ENCODE results near the gene OSBPL10.

OSBPL10 gene

GRCh38 chr3:31831591-31831990 is 149.5 kb downstream of the OSBPL10 start:
- no peak for DNase-seq (ENCODE audit: extremely low spot score)
- POLR2A ChIA-PET = no interaction called here
- no peak for TF ChIP-seq BHLHE40 (IDR thresholded peaks at IDR 0.05; ENCODE audit: borderline replicate concordance)
- no peak for TF ChIP-seq FOXM1 (IDR thresholded peaks at IDR 0.05; ENCODE audit: borderline replicate concordance)
- no peak for TF ChIP-seq SP1 (IDR thresholded peaks at IDR 0.05)
- no peak for TF ChIP-seq HDGF (IDR thresholded peaks at IDR 0.05; ENCODE audit: borderline replicate concordance)
- TF ChIP-seq ARNT (IDR thresholded peaks at IDR 0.05) = no peak
- TF ChIP-seq TARDBP (IDR thresholded peaks at IDR 0.05) = no peak
- TF ChIP-seq ZNF384 (IDR thresholded peaks at IDR 0.05) = no peak
- no peak for TF ChIP-seq L3MBTL2 (conservative IDR thresholded peaks at IDR 0.05)
- no peak for TF ChIP-seq PKNOX1 (IDR thresholded peaks at IDR 0.05)
- no peak for TF ChIP-seq NFRKB (IDR thresholded peaks at IDR 0.05)
- no peak for TF ChIP-seq LEF1 (IDR thresholded peaks at IDR 0.05; ENCODE audit: borderline replicate concordance)
- TF ChIP-seq ELF4 (IDR thresholded peaks at IDR 0.05) = no peak
- no peak for TF ChIP-seq FOXK2 (IDR thresholded peaks at IDR 0.05)
- CTCF ChIA-PET = no interaction called here

- no peak for DNase-seq (ENCODE audit: extremely low spot score)
- ChIA-PET POLR2A (no interaction called here), CTCF (no interaction called here)
- TF ChIP-seq TARDBP (IDR thresholded peaks at IDR 0.05) = no peak
- no peak for TF ChIP-seq LEF1 (IDR thresholded peaks at IDR 0.05; ENCODE audit: borderline replicate concordance)
Observed at GRCh38 chr3:31829826-31830426, 151.1 kb downstream of the OSBPL10 start.

- POLR2A ChIA-PET = no interaction called here
- no peak for TF ChIP-seq FOXM1 (IDR thresholded peaks at IDR 0.05; ENCODE audit: borderline replicate concordance)
- no peak for TF ChIP-seq L3MBTL2 (conservative IDR thresholded peaks at IDR 0.05)
- TF ChIP-seq LEF1 (IDR thresholded peaks at IDR 0.05; ENCODE audit: borderline replicate concordance) = no peak
- TF ChIP-seq ELF4 (IDR thresholded peaks at IDR 0.05) = no peak
- no peak for TF ChIP-seq FOXA1 (IDR thresholded peaks at IDR 0.05)
- TF ChIP-seq TARDBP (IDR thresholded peaks at IDR 0.05) = no peak
- TF ChIP-seq SUZ12 (IDR thresholded peaks at IDR 0.05) = no peak
- TF ChIP-seq CTBP1 (IDR thresholded peaks at IDR 0.05; ENCODE audit: borderline replicate concordance) = no peak
- TF ChIP-seq ZNF384 (IDR thresholded peaks at IDR 0.05) = no peak
- TF ChIP-seq NFRKB (IDR thresholded peaks at IDR 0.05) = no peak
- no peak for TF ChIP-seq FOXK2 (IDR thresholded peaks at IDR 0.05)
- TF ChIP-seq PKNOX1 (IDR thresholded peaks at IDR 0.05) = no peak
- TF ChIP-seq BHLHE40 (IDR thresholded peaks at IDR 0.05; ENCODE audit: borderline replicate concordance) = no peak
- no peak for DNase-seq (ENCODE audit: extremely low spot score)
Observed at GRCh38 chr3:31829010-31829409, 152.1 kb downstream of the OSBPL10 start.

GRCh38 chr3:31828007-31828406 is 153.1 kb downstream of the OSBPL10 start:
- POLR2A ChIA-PET = no interaction called here
- TF ChIP-seq SP1 (IDR thresholded peaks at IDR 0.05) (no peak), FOXM1 (IDR thresholded peaks at IDR 0.05; ENCODE audit: borderline replicate concordance) (no peak), ELF4 (IDR thresholded peaks at IDR 0.05) (no peak), LEF1 (IDR thresholded peaks at IDR 0.05; ENCODE audit: borderline replicate concordance) (no peak), ARNT (IDR thresholded peaks at IDR 0.05) (no peak), NFRKB (IDR thresholded peaks at IDR 0.05) (no peak), SUZ12 (IDR thresholded peaks at IDR 0.05) (no peak), CTBP1 (IDR thresholded peaks at IDR 0.05; ENCODE audit: borderline replicate concordance) (no peak), TARDBP (IDR thresholded peaks at IDR 0.05) (no peak), L3MBTL2 (conservative IDR thresholded peaks at IDR 0.05) (no peak), FOXK2 (IDR thresholded peaks at IDR 0.05) (no peak), HDGF (IDR thresholded peaks at IDR 0.05; ENCODE audit: borderline replicate concordance) (no peak), BHLHE40 (IDR thresholded peaks at IDR 0.05; ENCODE audit: borderline replicate concordance) (no peak), PKNOX1 (IDR thresholded peaks at IDR 0.05) (no peak)
- CTCF ChIA-PET = no interaction called here
- no peak for DNase-seq (ENCODE audit: extremely low spot score)

More at GRCh38 chr3:31829010-31829409, 152.1 kb downstream of the OSBPL10 start:
- CTCF ChIA-PET = no interaction called here

DNA sequence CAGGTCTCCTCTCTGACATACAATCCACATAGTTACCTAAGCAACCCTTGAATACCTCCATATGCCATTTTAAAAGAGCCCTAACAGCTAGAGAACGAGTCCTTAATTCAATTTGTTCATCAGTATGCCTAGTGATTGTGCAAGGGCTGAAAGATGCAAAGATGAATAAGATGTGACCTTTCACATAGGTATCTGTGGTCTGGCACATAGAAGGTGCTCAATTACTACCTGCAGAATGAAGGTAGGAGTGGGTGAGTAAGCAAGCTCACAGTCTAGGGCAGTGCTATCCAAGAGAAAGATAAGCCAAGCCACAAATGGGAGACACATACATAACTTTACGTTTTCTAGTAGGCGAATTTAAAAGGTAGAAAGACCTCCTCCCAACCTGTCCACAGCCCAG is 157.9 kb downstream of the OSBPL10 start:
- TF ChIP-seq FOXK2 (IDR thresholded peaks at IDR 0.05) (no peak), PKNOX1 (IDR thresholded peaks at IDR 0.05) (no peak), LEF1 (IDR thresholded peaks at IDR 0.05; ENCODE audit: borderline replicate concordance) (no peak), ZNF384 (IDR thresholded peaks at IDR 0.05) (no peak), ELF4 (IDR thresholded peaks at IDR 0.05) (no peak), BHLHE40 (IDR thresholded peaks at IDR 0.05; ENCODE audit: borderline replicate concordance) (no peak), CTBP1 (IDR thresholded peaks at IDR 0.05; ENCODE audit: borderline replicate concordance) (no peak), TARDBP (IDR thresholded peaks at IDR 0.05) (no peak), FOXA1 (IDR thresholded peaks at IDR 0.05) (no peak), ARNT (IDR thresholded peaks at IDR 0.05) (no peak), NFRKB (IDR thresholded peaks at IDR 0.05) (no peak), L3MBTL2 (conservative IDR thresholded peaks at IDR 0.05) (no peak), FOXM1 (IDR thresholded peaks at IDR 0.05; ENCODE audit: borderline replicate concordance) (no peak), SUZ12 (IDR thresholded peaks at IDR 0.05) (no peak), SP1 (IDR thresholded peaks at IDR 0.05) (no peak), HDGF (IDR thresholded peaks at IDR 0.05; ENCODE audit: borderline replicate concordance) (no peak)
- ChIA-PET POLR2A (no interaction called here), CTCF (no interaction called here)
- DNase-seq (ENCODE audit: extremely low spot score) = no peak

DNA sequence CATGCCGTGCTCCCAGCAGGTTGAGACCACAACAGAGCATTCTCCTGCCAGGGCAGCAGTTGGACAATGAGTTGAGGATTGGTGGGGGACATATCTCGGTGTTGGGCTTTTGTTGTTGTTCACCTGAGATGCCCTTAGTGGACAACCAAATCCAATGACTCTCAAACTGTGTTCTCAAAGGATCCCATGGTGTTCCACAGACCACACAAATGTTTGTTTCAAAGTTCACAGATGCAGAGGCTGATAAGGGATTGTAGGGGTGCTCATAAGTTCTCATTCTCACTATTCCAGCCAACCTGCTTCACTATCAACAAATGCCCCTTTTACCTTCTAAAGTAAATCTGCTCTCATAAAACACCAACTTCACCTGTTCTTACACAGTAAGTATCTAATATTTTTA is 159.9 kb downstream of the OSBPL10 start:
- POLR2A ChIA-PET = no interaction called here
- CTCF ChIA-PET = no interaction called here
- TF ChIP-seq SP1 (IDR thresholded peaks at IDR 0.05) (no peak), HDGF (IDR thresholded peaks at IDR 0.05; ENCODE audit: borderline replicate concordance) (no peak), TARDBP (IDR thresholded peaks at IDR 0.05) (no peak), FOXM1 (IDR thresholded peaks at IDR 0.05; ENCODE audit: borderline replicate concordance) (no peak)
- DNase-seq (ENCODE audit: extremely low spot score) = no peak

All from HEK293T (cell line).